Measurements from ENCODE around the gene AACS. TPM values are rescaled to one million over a fixed set of nuclear protein-coding genes. Genes with fewer than 3 reads are reported as not detected.

AACS gene
- total RNA-seq, 1 experiment from 2014 or later = 54.0 TPM

- TF ChIP-seq, protein P1, sequence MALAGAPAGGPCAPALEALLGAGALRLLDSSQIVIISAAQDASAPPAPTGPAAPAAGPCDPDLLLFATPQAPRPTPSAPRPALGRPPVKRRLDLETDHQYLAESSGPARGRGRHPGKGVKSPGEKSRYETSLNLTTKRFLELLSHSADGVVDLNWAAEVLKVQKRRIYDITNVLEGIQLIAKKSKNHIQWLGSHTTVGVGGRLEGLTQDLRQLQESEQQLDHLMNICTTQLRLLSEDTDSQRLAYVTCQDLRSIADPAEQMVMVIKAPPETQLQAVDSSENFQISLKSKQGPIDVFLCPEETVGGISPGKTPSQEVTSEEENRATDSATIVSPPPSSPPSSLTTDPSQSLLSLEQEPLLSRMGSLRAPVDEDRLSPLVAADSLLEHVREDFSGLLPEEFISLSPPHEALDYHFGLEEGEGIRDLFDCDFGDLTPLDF (CRISPR knock-in tag; IDR thresholded peaks at IDR 0.05) = no peak
- TF ChIP-seq ZNF416 (CRISPR knock-in tag; IDR thresholded peaks at IDR 0.05) (no peak), TEAD4 (CRISPR knock-in tag; IDR thresholded peaks at IDR 0.05) (no peak), ZNF219 (CRISPR knock-in tag; IDR thresholded peaks at IDR 0.05; ENCODE audit: borderline replicate concordance) (no peak), IRF2 (CRISPR knock-in tag; IDR thresholded peaks at IDR 0.05; ENCODE audit: borderline replicate concordance, low read depth) (no peak), ZNF671 (CRISPR knock-in tag; IDR thresholded peaks at IDR 0.05) (no peak)
- Mint-ChIP-seq H3K9me3 (no peaks in the 10 kb centered on the region), H3K27me3 (ENCODE audit: low read depth) (no peaks in the 10 kb centered on the region), H3K36me3 (peaks cover 26% of the 10 kb centered on the region), H3K4me3 (no peak overlapping the region), H3K27ac (no peak overlapping the region), H3K4me1 (peaks cover 5% of the 10 kb centered on the region; the same call in 1 of the 2 replicates)
- ChIA-PET POLR2A (no interaction called here), CTCF (no interaction called here)
- ATAC-seq (no peak), DNase-seq (ENCODE audit: low spot score) (no peak)
These were observed 69.3 kb downstream of the AACS start for GRCh38 chr12:125134576-125134975.

DNA sequence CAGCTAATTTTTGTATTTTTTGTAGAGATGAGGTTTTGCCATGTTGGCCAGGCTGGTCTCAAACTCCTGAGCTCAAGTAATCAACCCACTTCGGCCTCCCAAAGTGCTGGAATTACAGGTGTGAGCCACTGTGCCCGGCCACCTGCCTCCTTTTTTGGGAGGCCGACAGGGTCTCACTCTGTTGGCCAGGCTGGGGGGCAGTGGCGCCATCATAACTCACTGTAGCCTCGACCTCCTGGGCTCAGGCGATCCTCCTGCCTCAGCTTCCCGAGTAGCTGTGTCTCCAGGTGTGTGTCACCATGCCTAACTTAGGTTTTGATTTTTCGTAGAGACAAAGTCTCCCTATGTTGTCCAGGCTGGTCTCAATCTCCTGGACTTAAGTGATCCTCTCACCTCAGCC, 70.7 kb downstream of the AACS start:
- ATAC-seq (no peak), DNase-seq (ENCODE audit: low spot score) (no peak)
- Mint-ChIP-seq H3K4me1 (peaks cover 16% of the 10 kb centered on the region), H3K27ac (no peak overlapping the region), H3K36me3 (peaks cover 17% of the 10 kb centered on the region), H3K27me3 (ENCODE audit: low read depth) (no peaks in the 10 kb centered on the region), H3K4me3 (no peak overlapping the region), H3K9me3 (no peaks in the 10 kb centered on the region)
- 0 out of 2 replicates have a peak, but pooled peaks have one; percentile 36 for TF ChIP-seq ZNF121 (CRISPR knock-in tag; IDR thresholded peaks at IDR 0.05)
- TF ChIP-seq, protein P2, sequence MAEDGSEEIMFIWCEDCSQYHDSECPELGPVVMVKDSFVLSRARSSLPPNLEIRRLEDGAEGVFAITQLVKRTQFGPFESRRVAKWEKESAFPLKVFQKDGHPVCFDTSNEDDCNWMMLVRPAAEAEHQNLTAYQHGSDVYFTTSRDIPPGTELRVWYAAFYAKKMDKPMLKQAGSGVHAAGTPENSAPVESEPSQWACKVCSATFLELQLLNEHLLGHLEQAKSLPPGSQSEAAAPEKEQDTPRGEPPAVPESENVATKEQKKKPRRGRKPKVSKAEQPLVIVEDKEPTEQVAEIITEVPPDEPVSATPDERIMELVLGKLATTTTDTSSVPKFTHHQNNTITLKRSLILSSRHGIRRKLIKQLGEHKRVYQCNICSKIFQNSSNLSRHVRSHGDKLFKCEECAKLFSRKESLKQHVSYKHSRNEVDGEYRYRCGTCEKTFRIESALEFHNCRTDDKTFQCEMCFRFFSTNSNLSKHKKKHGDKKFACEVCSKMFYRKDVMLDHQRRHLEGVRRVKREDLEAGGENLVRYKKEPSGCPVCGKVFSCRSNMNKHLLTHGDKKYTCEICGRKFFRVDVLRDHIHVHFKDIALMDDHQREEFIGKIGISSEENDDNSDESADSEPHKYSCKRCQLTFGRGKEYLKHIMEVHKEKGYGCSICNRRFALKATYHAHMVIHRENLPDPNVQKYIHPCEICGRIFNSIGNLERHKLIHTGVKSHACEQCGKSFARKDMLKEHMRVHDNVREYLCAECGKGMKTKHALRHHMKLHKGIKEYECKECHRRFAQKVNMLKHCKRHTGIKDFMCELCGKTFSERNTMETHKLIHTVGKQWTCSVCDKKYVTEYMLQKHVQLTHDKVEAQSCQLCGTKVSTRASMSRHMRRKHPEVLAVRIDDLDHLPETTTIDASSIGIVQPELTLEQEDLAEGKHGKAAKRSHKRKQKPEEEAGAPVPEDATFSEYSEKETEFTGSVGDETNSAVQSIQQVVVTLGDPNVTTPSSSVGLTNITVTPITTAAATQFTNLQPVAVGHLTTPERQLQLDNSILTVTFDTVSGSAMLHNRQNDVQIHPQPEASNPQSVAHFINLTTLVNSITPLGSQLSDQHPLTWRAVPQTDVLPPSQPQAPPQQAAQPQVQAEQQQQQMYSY (CRISPR knock-in tag; IDR thresholded peaks at IDR 0.05) = no peak
- CTCF ChIA-PET = no interaction called here
- POLR2A ChIA-PET = no interaction called here

GRCh38 chr12:125136702-125137101, 71.5 kb downstream of the AACS start:
- ATAC-seq = no peak
- Mint-ChIP-seq H3K27me3 (ENCODE audit: low read depth) (no peaks in the 10 kb centered on the region), H3K9me3 (no peaks in the 10 kb centered on the region), H3K4me1 (peaks cover 21% of the 10 kb centered on the region), H3K36me3 (peaks cover 13% of the 10 kb centered on the region), H3K4me3 (no peak overlapping the region), H3K27ac (no peak overlapping the region)
- TF ChIP-seq ZNF121 (CRISPR knock-in tag; IDR thresholded peaks at IDR 0.05) (no peak), ZNF423 (CRISPR knock-in tag; IDR thresholded peaks at IDR 0.05) (no peak), ATF2 (CRISPR knock-in tag; IDR thresholded peaks at IDR 0.05; ENCODE audit: borderline replicate concordance, low read depth) (no peak), E2F5 (CRISPR knock-in tag; IDR thresholded peaks at IDR 0.05) (no peak), NR2C2 (CRISPR knock-in tag; IDR thresholded peaks at IDR 0.05) (no peak), FOXK1 (CRISPR knock-in tag; IDR thresholded peaks at IDR 0.05) (no peak), SMAD3 (CRISPR knock-in tag; IDR thresholded peaks at IDR 0.05; ENCODE audit: borderline replicate concordance) (no peak), EMX1 (CRISPR knock-in tag; IDR thresholded peaks at IDR 0.05) (no peak), FOXP1 (CRISPR knock-in tag; IDR thresholded peaks at IDR 0.05; ENCODE audit: borderline replicate concordance) (no peak), ATF1 (CRISPR knock-in tag; IDR thresholded peaks at IDR 0.05) (no peak), OVOL2 (CRISPR knock-in tag; IDR thresholded peaks at IDR 0.05; ENCODE audit: borderline replicate concordance) (no peak)
- TF ChIP-seq, protein P3, sequence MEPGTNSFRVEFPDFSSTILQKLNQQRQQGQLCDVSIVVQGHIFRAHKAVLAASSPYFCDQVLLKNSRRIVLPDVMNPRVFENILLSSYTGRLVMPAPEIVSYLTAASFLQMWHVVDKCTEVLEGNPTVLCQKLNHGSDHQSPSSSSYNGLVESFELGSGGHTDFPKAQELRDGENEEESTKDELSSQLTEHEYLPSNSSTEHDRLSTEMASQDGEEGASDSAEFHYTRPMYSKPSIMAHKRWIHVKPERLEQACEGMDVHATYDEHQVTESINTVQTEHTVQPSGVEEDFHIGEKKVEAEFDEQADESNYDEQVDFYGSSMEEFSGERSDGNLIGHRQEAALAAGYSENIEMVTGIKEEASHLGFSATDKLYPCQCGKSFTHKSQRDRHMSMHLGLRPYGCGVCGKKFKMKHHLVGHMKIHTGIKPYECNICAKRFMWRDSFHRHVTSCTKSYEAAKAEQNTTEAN (CRISPR knock-in tag; IDR thresholded peaks at IDR 0.05) = no peak
- DNase-seq (ENCODE audit: low spot score) = no peak
- POLR2A ChIA-PET = no interaction called here
- CTCF ChIA-PET = no interaction called here

All from WTC11 (cell line).